Measurements from ENCODE around the gene PIP5K1C. TPM values are rescaled to one million over a fixed set of nuclear protein-coding genes. Genes with fewer than 3 reads are reported as not detected.

PIP5K1C gene
- total RNA-seq, 4 donors from 2014 or later: 73.2 to 180 (median 99.9) TPM

DNA sequence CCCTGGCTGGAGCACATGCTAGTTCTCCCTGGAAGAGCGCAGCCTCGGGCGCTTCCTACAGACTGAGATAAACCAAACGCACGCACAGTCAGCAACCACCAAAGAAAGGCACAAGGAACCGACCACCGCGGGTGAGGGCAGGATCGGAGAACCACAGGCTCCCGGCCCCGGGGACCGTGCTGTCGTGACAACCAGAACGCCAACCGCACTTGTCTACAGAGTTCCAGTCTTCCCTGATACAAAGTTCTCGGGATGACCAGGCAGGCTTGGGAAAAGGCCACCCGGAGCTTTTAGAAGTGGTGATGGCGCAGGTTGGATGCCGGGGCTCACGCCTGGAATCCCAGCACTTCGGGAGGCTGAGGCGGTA is 40.5 kb downstream of the PIP5K1C start:
- Histone ChIP-seq H3K36me3 (peaks cover 80 to 98% (median 95%) of the 10 kb centered on the region in 4 donors), H3K9me3 (no peaks in the 10 kb centered on the region), H3K27me3 (no peaks in the 10 kb centered on the region), H3K27ac (replicated peaks in 1 of 4) (no peak overlapping the region), H3K4me3 (no peak overlapping the region), H3K4me1 (peaks cover 0 to 6% (median 0%) of the 10 kb centered on the region in 4 donors)
- intact Hi-C loops (cut with DNase I): no loop called here
- DNase-seq (ENCODE audit: extremely low spot score): no peak
- 90% methylated on average over 19 of the region's 22 CpGs for WGBS
- TF ChIP-seq POLR2A (IDR thresholded peaks at IDR 0.05; ENCODE audit: low read depth) (no peak), EP300 (IDR thresholded peaks at IDR 0.05) (no peak)
- TF ChIP-seq, protein P1, sequence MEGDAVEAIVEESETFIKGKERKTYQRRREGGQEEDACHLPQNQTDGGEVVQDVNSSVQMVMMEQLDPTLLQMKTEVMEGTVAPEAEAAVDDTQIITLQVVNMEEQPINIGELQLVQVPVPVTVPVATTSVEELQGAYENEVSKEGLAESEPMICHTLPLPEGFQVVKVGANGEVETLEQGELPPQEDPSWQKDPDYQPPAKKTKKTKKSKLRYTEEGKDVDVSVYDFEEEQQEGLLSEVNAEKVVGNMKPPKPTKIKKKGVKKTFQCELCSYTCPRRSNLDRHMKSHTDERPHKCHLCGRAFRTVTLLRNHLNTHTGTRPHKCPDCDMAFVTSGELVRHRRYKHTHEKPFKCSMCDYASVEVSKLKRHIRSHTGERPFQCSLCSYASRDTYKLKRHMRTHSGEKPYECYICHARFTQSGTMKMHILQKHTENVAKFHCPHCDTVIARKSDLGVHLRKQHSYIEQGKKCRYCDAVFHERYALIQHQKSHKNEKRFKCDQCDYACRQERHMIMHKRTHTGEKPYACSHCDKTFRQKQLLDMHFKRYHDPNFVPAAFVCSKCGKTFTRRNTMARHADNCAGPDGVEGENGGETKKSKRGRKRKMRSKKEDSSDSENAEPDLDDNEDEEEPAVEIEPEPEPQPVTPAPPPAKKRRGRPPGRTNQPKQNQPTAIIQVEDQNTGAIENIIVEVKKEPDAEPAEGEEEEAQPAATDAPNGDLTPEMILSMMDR (IDR thresholded peaks at IDR 0.05): no peak

DNA sequence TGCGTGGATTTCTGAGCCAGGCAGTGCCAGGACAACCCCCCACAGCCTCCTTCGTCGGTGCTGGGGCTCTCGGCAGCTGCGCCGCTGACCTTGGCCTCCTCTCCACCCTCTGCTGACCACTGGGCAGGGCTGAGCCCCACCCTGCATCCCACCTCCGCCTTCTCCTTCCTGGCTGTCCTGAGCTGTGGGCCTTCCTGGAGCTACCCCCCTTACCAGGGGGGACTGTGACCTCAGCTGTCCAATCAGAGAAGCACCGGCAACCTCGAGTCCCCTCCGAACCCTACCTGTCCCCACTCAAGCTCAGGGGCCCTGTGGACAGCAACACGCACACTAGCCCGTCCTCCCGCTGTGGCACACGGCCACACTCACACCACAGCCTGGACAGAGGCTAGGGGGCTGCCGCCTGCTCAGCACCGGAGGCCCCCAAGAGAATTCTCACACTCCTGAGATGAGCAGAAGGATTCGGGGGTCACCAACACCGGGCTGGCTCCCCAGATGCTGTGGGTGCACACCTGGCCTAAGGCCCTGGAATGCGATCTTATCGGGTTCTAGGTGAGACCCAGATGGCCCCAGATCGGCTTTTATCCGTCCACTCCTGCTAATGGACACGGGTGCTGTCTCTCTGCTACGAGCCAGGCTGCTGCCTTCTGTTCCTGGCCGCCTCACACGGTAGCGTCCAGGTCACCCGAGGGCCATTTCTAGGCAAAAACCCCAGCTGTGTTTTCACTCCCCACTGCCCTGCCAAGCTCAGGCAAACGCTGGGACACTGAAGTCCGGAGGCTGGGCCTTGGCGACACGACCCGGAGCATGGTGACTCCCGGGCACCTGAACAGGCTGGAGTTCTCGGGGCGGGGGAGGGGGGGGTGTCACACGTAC is 41.2 kb downstream of the PIP5K1C start:
- Histone ChIP-seq H3K27ac (replicated peaks in 1 of 4) (no peak overlapping the region), H3K4me3 (no peak overlapping the region), H3K27me3 (no peaks in the 10 kb centered on the region), H3K9me3 (no peaks in the 10 kb centered on the region), H3K4me1 (peaks cover 0 to 6% (median 0%) of the 10 kb centered on the region in 4 donors), H3K36me3 (peaks cover 75 to 98% (median 94%) of the 10 kb centered on the region in 4 donors)
- 91% methylated on average over 9 of the region's 37 CpGs for WGBS
- no peak for DNase-seq (ENCODE audit: extremely low spot score)
- TF ChIP-seq, protein P1 (IDR thresholded peaks at IDR 0.05): no peak
- no peak for TF ChIP-seq POLR2A (IDR thresholded peaks at IDR 0.05; ENCODE audit: low read depth)
- TF ChIP-seq POLR2AphosphoS5 (IDR thresholded peaks at IDR 0.05): no peak
- intact Hi-C loops (cut with DNase I): no loop called here

DNA sequence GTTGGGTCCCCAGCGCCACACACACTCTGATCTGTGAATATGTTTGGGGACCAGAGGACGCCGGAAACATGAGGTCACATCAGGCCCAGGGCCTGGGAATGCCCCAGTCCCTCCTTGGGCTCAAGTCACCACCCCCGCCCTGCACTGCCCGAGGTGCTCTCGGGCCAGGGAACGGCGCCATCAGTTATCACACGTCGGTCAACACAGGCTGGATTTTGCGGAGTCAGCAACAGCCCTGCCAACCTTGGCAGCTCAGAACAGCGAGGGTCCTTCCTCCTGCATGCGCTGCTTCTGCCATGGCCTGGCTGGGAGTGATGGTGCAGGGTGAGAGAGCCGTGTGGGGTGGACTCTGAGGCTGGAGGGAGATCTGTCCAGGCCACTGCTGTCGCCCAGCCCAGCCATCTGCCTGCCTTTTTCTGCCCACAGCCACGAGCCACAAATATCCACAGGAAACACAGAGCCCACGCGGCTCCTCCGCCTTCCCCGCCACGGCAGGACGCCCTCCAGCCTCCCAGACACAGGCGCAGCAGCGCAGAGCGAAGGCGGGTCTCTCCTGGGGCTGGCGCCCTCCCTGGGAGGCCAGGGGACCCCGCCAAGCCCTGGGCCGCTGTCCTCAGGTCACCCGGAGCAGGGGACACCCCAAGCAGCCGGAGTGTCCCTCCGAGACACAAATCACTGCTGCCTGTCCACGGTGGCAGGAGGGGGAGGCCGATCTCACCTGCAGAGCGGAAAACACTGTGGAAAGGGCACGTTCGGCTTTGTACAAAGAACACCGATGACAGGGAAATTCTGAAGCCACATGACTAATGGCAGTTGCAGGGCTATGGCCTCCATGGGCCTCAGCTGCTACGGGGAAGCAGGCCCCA is 42.0 kb downstream of the PIP5K1C start:
- H3K9me3 ChIP-seq: no peaks in the 10 kb centered on the region
- no peak overlapping the region for H3K27ac ChIP-seq (replicated peaks in 1 of 4)
- no peaks in the 10 kb centered on the region for H3K27me3 ChIP-seq
- H3K4me1 ChIP-seq: peaks cover 0 to 6% (median 0%) of the 10 kb centered on the region in 4 donors
- TF ChIP-seq POLR2AphosphoS5 (IDR thresholded peaks at IDR 0.05) (no peak), POLR2A (IDR thresholded peaks at IDR 0.05; ENCODE audit: low read depth) (no peak), EP300 (IDR thresholded peaks at IDR 0.05) (no peak)
- TF ChIP-seq, protein P1 (IDR thresholded peaks at IDR 0.05): no peak
- peaks cover 75 to 98% (median 94%) of the 10 kb centered on the region in 4 donors for H3K36me3 ChIP-seq
- no peak overlapping the region for H3K4me3 ChIP-seq
- 89% methylated on average over 12 of the region's 39 CpGs for WGBS
- intact Hi-C loops (cut with DNase I): no loop called here
- DNase-seq (ENCODE audit: extremely low spot score): no peak

DNA sequence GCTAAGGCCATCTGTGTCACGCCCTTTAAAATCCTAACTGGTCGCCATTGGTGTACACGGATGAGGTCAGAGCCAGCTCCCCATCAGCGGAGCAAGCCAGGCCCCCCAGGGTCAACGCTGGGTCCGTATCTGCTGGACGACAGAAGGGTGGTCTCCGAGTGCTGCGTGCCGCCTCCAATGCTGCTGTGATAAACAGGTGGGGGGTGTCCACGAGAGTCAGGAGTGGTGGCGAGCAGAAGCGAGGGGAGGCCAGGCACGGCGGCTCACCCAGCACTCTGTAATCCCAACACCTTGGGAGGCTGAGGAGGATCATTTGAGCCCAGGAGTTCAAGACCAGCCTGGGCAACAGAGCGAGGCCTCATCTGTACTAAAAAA is 42.9 kb downstream of the PIP5K1C start:
- WGBS: 100% methylated on average over 5 of the region's 16 CpGs
- Histone ChIP-seq H3K4me3 (no peak overlapping the region), H3K36me3 (peaks cover 77 to 98% (median 94%) of the 10 kb centered on the region in 4 donors), H3K27ac (replicated peaks in 1 of 4) (no peak overlapping the region), H3K9me3 (no peaks in the 10 kb centered on the region), H3K27me3 (no peaks in the 10 kb centered on the region), H3K4me1 (peaks cover 0 to 6% (median 0%) of the 10 kb centered on the region in 4 donors)
- DNase-seq (ENCODE audit: extremely low spot score): no peak
- no peak for TF ChIP-seq POLR2A (IDR thresholded peaks at IDR 0.05; ENCODE audit: low read depth)
- no peak for TF ChIP-seq EP300 (IDR thresholded peaks at IDR 0.05)
- no peak for TF ChIP-seq POLR2AphosphoS5 (IDR thresholded peaks at IDR 0.05)
- TF ChIP-seq, protein P1 (IDR thresholded peaks at IDR 0.05): no peak
- intact Hi-C loops (cut with DNase I): no loop called here
